Hepatic stellate cell (primary cell): ENCODE results near the gene CERS4.
"Not testable (repeated sequence)": the region's sequence is repeated elsewhere in the genome, so short reads cannot be mapped to it uniquely, and the experiment has no call there.

Experiments used
- DNase-seq: peaks from one replicate; pipeline ENCODE4 v3.0.0; 2011; ENCODE audit warnings: low spot score

The CERS4 gene

GRCh38 chr19:8210421-8211101 is 1.4 kb downstream of the CERS4 start:
- DNase-seq = no peak

- DNase-seq = no peak
Observed at GRCh38 chr19:8212212-8212611, 3.0 kb downstream of the CERS4 start.

GRCh38 chr19:8212916-8213315 is 3.7 kb downstream of the CERS4 start:
- no peak for DNase-seq

- DNase-seq = no peak
Observed at GRCh38 chr19:8213827-8214672, 4.9 kb downstream of the CERS4 start.

GRCh38 chr19:8214802-8215201 is 5.6 kb downstream of the CERS4 start:
- DNase-seq = no peak

- no peak for DNase-seq
Observed at GRCh38 chr19:8215783-8216182, 6.6 kb downstream of the CERS4 start.

- DNase-seq = no peak
Observed at GRCh38 chr19:8216357-8216756, 7.2 kb downstream of the CERS4 start.

- DNase-seq = not testable (repeated sequence)
Observed at GRCh38 chr19:8218127-8218526, 9.0 kb downstream of the CERS4 start.

- no peak for DNase-seq
Observed at GRCh38 chr19:8220481-8220880, 11.3 kb downstream of the CERS4 start.

GRCh38 chr19:8221161-8221560 is 12.0 kb downstream of the CERS4 start:
- DNase-seq = no peak

- not testable (repeated sequence) for DNase-seq
Observed at GRCh38 chr19:8223442-8223841, 14.3 kb downstream of the CERS4 start.

- DNase-seq = no peak
Observed at GRCh38 chr19:8224394-8225145, 15.4 kb downstream of the CERS4 start.

GRCh38 chr19:8231073-8231604 is 22.0 kb downstream of the CERS4 start:
- no peak for DNase-seq

- DNase-seq = no peak
Observed at GRCh38 chr19:8233370-8233769, 24.2 kb downstream of the CERS4 start.

GRCh38 chr19:8237026-8237425 is 27.9 kb downstream of the CERS4 start:
- no peak for DNase-seq

GRCh38 chr19:8238251-8238650 is 29.1 kb downstream of the CERS4 start:
- DNase-seq = no peak

GRCh38 chr19:8239528-8240273 is 30.5 kb downstream of the CERS4 start:
- no peak for DNase-seq

- DNase-seq = peak; percentile 81
Observed at GRCh38 chr19:8240274-8241229, 31.4 kb downstream of the CERS4 start.

- DNase-seq = no peak
Observed at GRCh38 chr19:8241646-8242045, 32.5 kb downstream of the CERS4 start.

- DNase-seq = no peak
Observed at GRCh38 chr19:8242211-8242821, 33.1 kb downstream of the CERS4 start.
